ENCODE data around the gene FGGY. TPM values are rescaled to one million over a fixed set of nuclear protein-coding genes. Genes with fewer than 3 reads are reported as not detected.
A peak's percentile ranks its signal among the peaks of the same experiment; 100 is the strongest.

The FGGY gene
- polyA plus RNA-seq, 6 donors from 2014 or later = 6.1 to 12.0 (median 7.3) TPM

GRCh38 chr1:59367301-59368007, 70.6 kb downstream of the FGGY start:
- H3K4me3 Mint-ChIP-seq = no peak overlapping the region
- H3K27me3 Mint-ChIP-seq = no peaks in the 10 kb centered on the region
- H3K4me1 Mint-ChIP-seq = peaks cover 0 to under 1% (median 0%) of the 10 kb centered on the region in 3 donors
- ATAC-seq (ENCODE audit: low read depth in 2 of 2) (no peak), DNase-seq (no peak)
- peaks cover 34 to 35% of the 10 kb centered on the region in 2 donors for H3K36me3 Mint-ChIP-seq
- H3K27ac Mint-ChIP-seq = no peak overlapping the region
- peaks cover 0 to 9% (median 0%) of the 10 kb centered on the region in 7 donors for H3K9me3 Mint-ChIP-seq

DNA sequence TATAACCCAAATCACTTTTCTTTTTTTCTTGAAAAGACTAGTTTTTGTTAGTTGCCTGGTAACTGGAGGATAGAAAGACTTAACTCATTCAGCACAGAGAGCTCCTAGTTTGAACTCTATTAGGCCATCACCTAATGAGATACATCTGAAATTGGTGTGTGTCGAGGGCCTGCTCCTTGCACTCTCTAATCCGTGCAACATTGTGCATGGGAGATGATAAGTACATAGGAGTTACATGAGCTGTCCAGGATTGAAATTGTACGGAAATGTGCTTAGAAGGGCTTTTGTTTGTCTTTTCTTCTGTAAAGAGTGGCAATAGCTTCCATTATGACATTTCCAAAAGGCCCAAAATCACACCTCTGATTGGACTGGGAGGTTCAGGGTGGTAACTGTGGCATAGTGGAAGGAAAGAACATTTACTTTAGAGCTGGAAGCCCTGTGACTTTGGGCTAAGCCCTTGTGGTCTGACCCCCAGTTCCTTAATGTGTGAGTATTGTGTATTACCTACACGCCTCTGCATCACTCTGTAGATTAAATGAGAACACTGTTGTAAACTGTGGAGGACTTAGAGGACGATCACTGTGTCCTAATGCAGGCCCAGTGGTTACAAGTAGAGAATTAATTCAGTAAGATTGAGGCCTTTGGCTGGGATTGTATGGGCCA, 71.2 kb downstream of the FGGY start:
- Mint-ChIP-seq H3K4me3 (no peak overlapping the region), H3K27me3 (no peaks in the 10 kb centered on the region)
- no peak for DNase-seq

DNA sequence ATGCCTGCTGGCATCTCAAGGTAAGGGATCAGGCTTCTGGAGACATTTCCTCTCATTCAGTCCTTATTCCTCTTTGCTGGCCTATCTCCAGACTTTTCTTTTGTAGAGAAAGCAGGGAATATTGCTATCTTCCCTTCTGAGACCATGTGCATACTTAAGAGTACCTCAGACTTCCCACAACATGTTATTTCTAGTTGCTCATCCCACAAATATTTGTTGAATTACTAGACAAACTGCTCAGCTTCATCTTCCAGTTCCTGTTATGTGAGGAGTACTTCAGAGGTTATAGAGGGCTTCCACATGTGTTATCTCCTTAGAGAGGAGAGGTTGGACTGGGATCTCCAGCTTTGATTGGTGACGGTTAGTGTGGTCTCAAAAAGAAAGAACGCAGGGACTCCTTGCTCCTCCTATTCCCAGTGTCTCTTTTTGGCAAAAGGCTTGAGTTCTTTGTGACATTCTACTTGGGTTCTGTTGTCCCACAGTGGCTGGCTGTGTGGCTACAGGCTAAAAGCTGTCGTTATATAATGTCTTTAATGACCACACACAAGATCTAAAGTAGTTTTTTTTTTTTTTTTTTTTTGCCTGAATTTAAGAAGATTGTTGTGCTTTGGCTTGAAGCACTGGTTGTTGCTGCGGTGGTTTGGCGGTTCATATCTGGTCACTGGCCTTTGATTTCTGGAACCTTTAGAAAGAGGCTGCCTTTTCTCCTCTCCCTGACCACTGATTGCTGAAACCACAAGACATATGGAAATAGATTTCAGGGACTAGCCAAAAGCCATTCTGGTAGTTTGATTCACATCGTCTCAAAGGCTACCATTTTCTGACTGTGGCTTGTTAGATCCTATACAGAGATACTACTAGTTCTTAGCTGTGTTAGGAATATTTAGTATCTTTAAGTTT, 78.7 kb downstream of the FGGY start:
- H3K4me3 Mint-ChIP-seq = no peak overlapping the region
- DNase-seq (no peak), ATAC-seq (ENCODE audit: low read depth in 2 of 2) (no peak)
- peaks cover 0 to 8% (median 0%) of the 10 kb centered on the region in 7 donors for H3K9me3 Mint-ChIP-seq
- no peaks in the 10 kb centered on the region for H3K4me1 Mint-ChIP-seq
- H3K27me3 Mint-ChIP-seq = no peaks in the 10 kb centered on the region
- H3K36me3 Mint-ChIP-seq = peaks cover 0 to 24% of the 10 kb centered on the region in 2 donors
- peak overlapping the region in 3 of 6 donors; percentile 3 to 22 (median 4) for H3K27ac Mint-ChIP-seq

More for the DNA sequence above, 71.2 kb downstream of the FGGY start:
- Mint-ChIP-seq H3K36me3 (peaks cover 30 to 35% of the 10 kb centered on the region in 2 donors), H3K4me1 (no peaks in the 10 kb centered on the region), H3K9me3 (peaks cover 0 to 9% (median 0%) of the 10 kb centered on the region in 7 donors), H3K27ac (peak overlapping the region in 1 of 6 donors; percentile 7)
- no peak for ATAC-seq (ENCODE audit: low read depth in 2 of 2)

DNA sequence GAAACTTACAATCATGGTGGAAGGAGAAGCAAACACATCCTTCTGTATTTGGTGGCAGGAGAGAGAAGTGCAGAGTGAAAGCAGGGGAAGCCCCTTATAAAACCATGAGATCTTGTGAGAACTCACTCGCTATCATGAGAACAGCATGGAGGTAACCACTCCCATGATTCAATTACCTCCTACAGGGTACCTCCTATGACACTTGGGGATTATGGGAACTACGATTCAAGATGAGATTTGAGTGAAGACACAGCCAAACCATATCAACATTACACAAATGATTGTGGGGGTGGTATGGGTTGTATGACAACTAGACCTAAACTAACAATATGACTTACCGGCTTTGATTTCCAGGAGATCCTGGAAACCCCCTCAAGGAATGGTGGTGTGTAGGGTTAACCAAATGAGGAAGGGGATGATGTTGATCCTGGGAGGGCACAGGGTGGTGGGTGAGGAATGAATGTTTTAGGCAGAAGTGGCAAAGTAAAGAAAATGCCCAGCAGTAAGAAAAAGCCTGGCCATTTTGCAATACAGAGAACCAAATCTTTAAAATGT, 80.5 kb downstream of the FGGY start:
- H3K4me3 Mint-ChIP-seq = no peak overlapping the region
- DNase-seq (no peak), ATAC-seq (ENCODE audit: low read depth in 2 of 2) (no peak)
- no peaks in the 10 kb centered on the region for H3K4me1 Mint-ChIP-seq
- peaks cover 0 to 8% (median 3%) of the 10 kb centered on the region in 7 donors for H3K9me3 Mint-ChIP-seq
- peaks cover 0 to 24% of the 10 kb centered on the region in 2 donors for H3K36me3 Mint-ChIP-seq
- H3K27ac Mint-ChIP-seq = no peak overlapping the region
- H3K27me3 Mint-ChIP-seq = no peaks in the 10 kb centered on the region

- Mint-ChIP-seq H3K4me1 (peaks cover 0 to 3% (median 0%) of the 10 kb centered on the region in 3 donors), H3K9me3 (peaks cover 0 to 8% (median 3%) of the 10 kb centered on the region in 7 donors), H3K27ac (peak overlapping the region in 1 of 6 donors; percentile 69), H3K4me3 (no peak overlapping the region), H3K36me3 (peaks cover 12 to 24% of the 10 kb centered on the region in 2 donors), H3K27me3 (no peaks in the 10 kb centered on the region)
- DNase-seq (no peak), ATAC-seq (ENCODE audit: low read depth in 2 of 2) (no peak)
These were observed 81.9 kb downstream of the FGGY start for GRCh38 chr1:59378621-59379370.

DNA sequence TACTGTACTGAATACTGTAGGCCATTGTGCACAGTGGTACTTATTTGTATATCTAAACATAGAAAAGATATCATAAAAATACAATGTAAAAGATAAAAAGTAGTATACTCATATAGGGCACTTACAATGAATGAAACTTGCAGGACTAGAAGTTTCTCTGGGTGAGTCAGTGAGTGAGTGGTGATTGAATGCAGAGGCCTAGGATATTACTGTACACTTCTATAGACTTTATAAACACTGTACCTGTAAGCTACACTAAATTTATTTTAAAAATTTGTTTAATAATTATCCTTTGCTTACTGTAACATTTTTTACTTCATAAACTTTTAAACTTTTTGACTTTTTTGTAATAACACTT, 82.5 kb downstream of the FGGY start:
- Mint-ChIP-seq H3K36me3 (peaks cover 14 to 24% of the 10 kb centered on the region in 2 donors), H3K9me3 (peaks cover 0 to 8% (median 2%) of the 10 kb centered on the region in 7 donors), H3K4me1 (peaks cover 0 to 9% (median 2%) of the 10 kb centered on the region in 3 donors), H3K27me3 (no peaks in the 10 kb centered on the region), H3K27ac (no peak overlapping the region), H3K4me3 (no peak overlapping the region)
- ATAC-seq (ENCODE audit: low read depth in 2 of 2) (no peak), DNase-seq (no peak)

DNA sequence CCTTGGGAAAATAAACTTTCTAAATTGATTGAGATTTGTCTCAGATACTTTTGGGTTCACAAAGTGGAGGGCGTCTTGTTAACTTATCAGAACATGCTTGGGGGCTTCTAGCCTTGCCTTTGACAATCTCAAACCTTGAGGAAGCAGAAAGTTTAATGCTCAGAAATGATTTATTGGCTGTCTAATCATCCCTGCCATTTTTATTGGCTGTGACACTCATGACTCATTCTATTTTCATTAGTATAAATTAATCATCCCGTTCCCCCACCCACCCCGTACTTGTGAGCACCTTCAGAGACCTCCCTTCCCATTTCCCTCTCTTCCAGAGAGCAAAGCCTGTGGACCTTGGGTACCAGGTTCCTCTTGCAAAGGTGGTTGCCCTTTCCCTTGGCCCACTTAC, 87.1 kb downstream of the FGGY start:
- Mint-ChIP-seq H3K27ac (peak overlapping the region in 3 of 6 donors; percentile 3 to 44 (median 16)), H3K4me1 (peaks cover 0 to 11% (median 2%) of the 10 kb centered on the region in 3 donors), H3K27me3 (no peaks in the 10 kb centered on the region), H3K36me3 (peaks cover 6 to 21% of the 10 kb centered on the region in 2 donors), H3K9me3 (peaks cover 0 to 3% (median 1%) of the 10 kb centered on the region in 7 donors), H3K4me3 (no peak overlapping the region)
- ATAC-seq (ENCODE audit: low read depth in 2 of 2) = no peak
- DNase-seq = no peak

DNA sequence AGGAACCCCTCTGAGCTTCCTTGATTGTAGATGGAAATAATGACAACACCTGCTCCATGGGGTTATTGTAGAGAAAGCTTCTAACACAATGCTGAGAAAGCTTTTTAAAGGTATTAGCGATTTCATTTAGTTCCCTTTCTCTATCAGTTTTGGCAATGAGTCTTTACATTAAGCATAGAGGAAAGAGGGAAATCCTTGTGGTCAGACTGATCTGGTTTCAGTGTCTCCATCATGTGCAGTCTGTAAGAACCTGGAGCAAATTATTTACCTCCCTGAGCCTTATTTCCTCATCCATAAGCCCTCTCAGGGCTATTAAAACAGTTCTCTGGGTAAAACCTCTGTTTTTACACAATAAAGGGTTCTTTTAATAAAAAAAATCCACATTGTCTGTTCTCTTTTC, 87.5 kb downstream of the FGGY start:
- Mint-ChIP-seq H3K27me3 (no peaks in the 10 kb centered on the region), H3K27ac (peak overlapping the region in 3 of 6 donors; percentile 3 to 44 (median 16)), H3K4me1 (peaks cover 0 to 14% (median 2%) of the 10 kb centered on the region in 3 donors), H3K36me3 (peaks cover 4 to 21% of the 10 kb centered on the region in 2 donors), H3K9me3 (peaks cover 0 to 3% (median 1%) of the 10 kb centered on the region in 7 donors), H3K4me3 (no peak overlapping the region)
- ATAC-seq (ENCODE audit: low read depth in 2 of 2) = no peak
- no peak for DNase-seq

- peaks cover 9 to 14% (median 9%) of the 10 kb centered on the region in 3 donors for H3K4me1 Mint-ChIP-seq
- H3K4me3 Mint-ChIP-seq = no peak overlapping the region
- H3K27me3 Mint-ChIP-seq = no peaks in the 10 kb centered on the region
- ATAC-seq (ENCODE audit: low read depth in 2 of 2) (no peak), DNase-seq (no peak)
- H3K9me3 Mint-ChIP-seq = no peaks in the 10 kb centered on the region
- H3K36me3 Mint-ChIP-seq = peaks cover 4 to 18% of the 10 kb centered on the region in 2 donors
- peak overlapping the region in 1 of 6 donors; percentile 14 for H3K27ac Mint-ChIP-seq
These were observed 91.3 kb downstream of the FGGY start for GRCh38 chr1:59388191-59388590.

DNA sequence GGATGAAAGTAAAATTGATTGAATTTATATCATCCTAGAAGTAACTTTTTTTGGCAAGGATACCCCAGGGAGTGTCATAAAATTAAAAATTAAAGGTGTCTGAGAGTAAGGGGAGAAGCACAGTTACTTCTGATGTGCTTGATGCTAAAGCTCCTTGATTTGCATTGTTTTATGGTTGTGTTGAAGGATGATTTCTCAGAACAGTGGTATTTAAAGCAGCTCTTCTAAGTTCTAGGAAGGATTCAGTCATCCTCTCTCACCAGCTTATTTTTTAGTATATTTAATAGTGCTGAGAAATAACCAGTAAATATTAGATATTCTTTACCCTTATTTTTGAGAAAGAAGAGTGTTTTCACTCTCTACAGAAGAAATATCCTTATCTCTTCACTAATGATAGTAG, 93.0 kb downstream of the FGGY start:
- H3K4me1 Mint-ChIP-seq = peaks cover 4 to 9% (median 7%) of the 10 kb centered on the region in 3 donors
- DNase-seq (no peak), ATAC-seq (ENCODE audit: low read depth in 2 of 2) (no peak)
- H3K27me3 Mint-ChIP-seq = no peaks in the 10 kb centered on the region
- peaks cover 4 to 19% of the 10 kb centered on the region in 2 donors for H3K36me3 Mint-ChIP-seq
- no peaks in the 10 kb centered on the region for H3K9me3 Mint-ChIP-seq
- H3K4me3 Mint-ChIP-seq = no peak overlapping the region
- no peak overlapping the region for H3K27ac Mint-ChIP-seq

DNA sequence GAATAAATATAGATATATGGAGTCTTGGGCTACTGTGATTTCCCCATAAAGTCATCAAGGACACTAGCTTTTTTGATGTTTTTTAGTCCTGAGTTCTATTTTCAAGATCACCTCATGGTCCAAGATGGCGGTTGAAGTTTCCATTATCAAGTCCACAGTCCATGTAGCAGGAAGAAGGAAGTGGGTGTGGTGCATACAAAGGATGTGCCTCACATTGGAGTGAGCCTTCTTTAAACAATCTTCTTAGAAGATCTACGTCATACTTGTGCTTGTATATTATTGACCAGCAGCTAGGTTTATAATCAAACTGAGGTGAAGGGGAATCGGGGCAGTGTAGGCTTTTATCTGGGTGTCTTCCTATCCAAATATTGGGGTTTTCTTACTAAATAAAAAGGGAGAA, 93.4 kb downstream of the FGGY start:
- ATAC-seq (ENCODE audit: low read depth in 2 of 2) (no peak), DNase-seq (no peak)
- H3K36me3 Mint-ChIP-seq = peaks cover 4 to 19% of the 10 kb centered on the region in 2 donors
- H3K9me3 Mint-ChIP-seq = no peaks in the 10 kb centered on the region
- no peak overlapping the region for H3K4me3 Mint-ChIP-seq
- no peaks in the 10 kb centered on the region for H3K27me3 Mint-ChIP-seq
- H3K27ac Mint-ChIP-seq = peak overlapping the region in 1 of 6 donors; percentile 19
- peaks cover 4 to 9% (median 7%) of the 10 kb centered on the region in 3 donors for H3K4me1 Mint-ChIP-seq
